Hepatocyte (in vitro differentiated cells): ENCODE data around the gene DNAH11.

Experiments
- EZH2 ChIP-seq: fragments of 200-600 bp; sonication (generic); IDR thresholded peaks from 2 replicates; pipeline ENCODE4 v1.6.1; 2016; ENCODE audit warnings: antibody characterized with exemption, mild to moderate bottlenecking, borderline replicate concordance
- EZH2phosphoT487 ChIP-seq: fragments of 200-600 bp; sonication (generic); IDR thresholded peaks from one replicate; pipeline ENCODE4 v1.6.1; 2018; ENCODE audit warnings: antibody characterized with exemption, mild to moderate bottlenecking, low read depth, moderate library complexity; ENCODE audit not compliant: unreplicated experiment, severe bottlenecking
- TF ChIP-seq, protein P1 (sequence below): fragments of 200-600 bp; sonication (generic); IDR thresholded peaks from 2 replicates; pipeline ENCODE4 v1.5.1; 2016; ENCODE audit warnings: antibody characterized with exemption, mild to moderate bottlenecking; ENCODE audit not compliant: poor library complexity

DNA sequence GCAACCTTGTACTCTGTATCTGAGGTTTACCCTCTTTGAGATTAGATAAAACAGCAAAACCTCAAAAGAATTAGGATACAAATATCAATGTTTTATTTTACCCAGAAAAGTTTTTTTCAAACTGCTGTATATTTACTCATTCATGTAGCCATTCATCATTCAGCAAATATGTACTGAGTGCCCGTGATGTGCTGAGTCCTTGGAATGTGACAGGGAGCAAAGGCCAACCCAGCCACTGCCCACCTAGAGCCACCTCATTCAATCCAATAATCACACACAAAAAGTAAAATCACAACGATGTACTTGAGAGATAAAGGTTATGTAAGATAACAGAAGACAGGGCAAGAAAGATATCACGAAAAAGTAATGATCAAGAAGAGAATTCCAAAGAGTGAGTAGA is 215.4 kb downstream of the DNAH11 start:
- TF ChIP-seq, protein P1, sequence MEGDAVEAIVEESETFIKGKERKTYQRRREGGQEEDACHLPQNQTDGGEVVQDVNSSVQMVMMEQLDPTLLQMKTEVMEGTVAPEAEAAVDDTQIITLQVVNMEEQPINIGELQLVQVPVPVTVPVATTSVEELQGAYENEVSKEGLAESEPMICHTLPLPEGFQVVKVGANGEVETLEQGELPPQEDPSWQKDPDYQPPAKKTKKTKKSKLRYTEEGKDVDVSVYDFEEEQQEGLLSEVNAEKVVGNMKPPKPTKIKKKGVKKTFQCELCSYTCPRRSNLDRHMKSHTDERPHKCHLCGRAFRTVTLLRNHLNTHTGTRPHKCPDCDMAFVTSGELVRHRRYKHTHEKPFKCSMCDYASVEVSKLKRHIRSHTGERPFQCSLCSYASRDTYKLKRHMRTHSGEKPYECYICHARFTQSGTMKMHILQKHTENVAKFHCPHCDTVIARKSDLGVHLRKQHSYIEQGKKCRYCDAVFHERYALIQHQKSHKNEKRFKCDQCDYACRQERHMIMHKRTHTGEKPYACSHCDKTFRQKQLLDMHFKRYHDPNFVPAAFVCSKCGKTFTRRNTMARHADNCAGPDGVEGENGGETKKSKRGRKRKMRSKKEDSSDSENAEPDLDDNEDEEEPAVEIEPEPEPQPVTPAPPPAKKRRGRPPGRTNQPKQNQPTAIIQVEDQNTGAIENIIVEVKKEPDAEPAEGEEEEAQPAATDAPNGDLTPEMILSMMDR: no peak
- TF ChIP-seq EZH2: no peak
- no peak for TF ChIP-seq EZH2phosphoT487
